Hepatocyte (in vitro differentiated cells): ENCODE measurements around the gene SYCN.

ENCODE experiments used
- EZH2 ChIP-seq: fragments of 200-600 bp; sonication (generic); IDR thresholded peaks from 2 replicates; pipeline ENCODE4 v1.6.1; 2016; ENCODE audit warnings: antibody characterized with exemption, mild to moderate bottlenecking, borderline replicate concordance
- EZH2phosphoT487 ChIP-seq: fragments of 200-600 bp; sonication (generic); IDR thresholded peaks from one replicate; pipeline ENCODE4 v1.6.1; 2018; ENCODE audit warnings: antibody characterized with exemption, mild to moderate bottlenecking, low read depth, moderate library complexity; ENCODE audit not compliant: unreplicated experiment, severe bottlenecking
- TF ChIP-seq, protein P1 (sequence below): fragments of 200-600 bp; sonication (generic); IDR thresholded peaks from 2 replicates; pipeline ENCODE4 v1.5.1; 2016; ENCODE audit warnings: antibody characterized with exemption, mild to moderate bottlenecking; ENCODE audit not compliant: poor library complexity

DNA sequence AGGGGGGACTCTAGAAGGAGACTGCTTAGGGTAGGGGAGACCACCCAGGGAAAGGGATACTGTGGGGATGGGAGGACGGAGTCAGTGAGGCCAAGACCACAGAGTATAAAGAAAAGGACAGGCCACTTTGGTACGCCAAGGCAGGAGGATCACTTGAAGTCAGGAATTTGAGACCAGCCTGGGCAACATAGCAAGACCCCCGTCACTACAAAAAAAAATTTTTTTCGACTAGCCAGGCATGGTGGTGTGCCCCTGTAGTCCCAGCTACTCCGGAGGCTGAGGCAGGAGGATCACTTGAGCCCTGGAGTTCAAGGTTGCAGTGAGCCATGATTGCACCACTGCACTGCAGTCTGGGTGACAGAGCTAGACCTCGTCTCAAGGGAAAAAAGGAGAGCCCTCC lies 34.1 kb upstream of the SYCN start:
- TF ChIP-seq, protein P1, sequence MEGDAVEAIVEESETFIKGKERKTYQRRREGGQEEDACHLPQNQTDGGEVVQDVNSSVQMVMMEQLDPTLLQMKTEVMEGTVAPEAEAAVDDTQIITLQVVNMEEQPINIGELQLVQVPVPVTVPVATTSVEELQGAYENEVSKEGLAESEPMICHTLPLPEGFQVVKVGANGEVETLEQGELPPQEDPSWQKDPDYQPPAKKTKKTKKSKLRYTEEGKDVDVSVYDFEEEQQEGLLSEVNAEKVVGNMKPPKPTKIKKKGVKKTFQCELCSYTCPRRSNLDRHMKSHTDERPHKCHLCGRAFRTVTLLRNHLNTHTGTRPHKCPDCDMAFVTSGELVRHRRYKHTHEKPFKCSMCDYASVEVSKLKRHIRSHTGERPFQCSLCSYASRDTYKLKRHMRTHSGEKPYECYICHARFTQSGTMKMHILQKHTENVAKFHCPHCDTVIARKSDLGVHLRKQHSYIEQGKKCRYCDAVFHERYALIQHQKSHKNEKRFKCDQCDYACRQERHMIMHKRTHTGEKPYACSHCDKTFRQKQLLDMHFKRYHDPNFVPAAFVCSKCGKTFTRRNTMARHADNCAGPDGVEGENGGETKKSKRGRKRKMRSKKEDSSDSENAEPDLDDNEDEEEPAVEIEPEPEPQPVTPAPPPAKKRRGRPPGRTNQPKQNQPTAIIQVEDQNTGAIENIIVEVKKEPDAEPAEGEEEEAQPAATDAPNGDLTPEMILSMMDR = no peak
- no peak for TF ChIP-seq EZH2
- no peak for TF ChIP-seq EZH2phosphoT487
